GM12875 (cell line): Measurements from ENCODE around the gene TMEM125.

ENCODE experiments used
- H3K4me3 ChIP-seq: one replicate; pipeline ENCODE4 v1.5.1; 2011; ENCODE audit warnings: low read depth, low read length, control low read depth
- CTCF ChIP-seq: IDR thresholded peaks from 2 replicates; pipeline ENCODE4 v1.5.1; 2011; ENCODE audit warnings: low read depth, mild to moderate bottlenecking, control low read depth, inconsistent platforms, low read length, moderate library complexity, borderline replicate concordance; ENCODE audit not compliant: insufficient read depth

The TMEM125 gene

GRCh38 chr1:43246466-43247213, 23.1 kb upstream of the TMEM125 start:
- no peak overlapping the region for H3K4me3 ChIP-seq
- TF ChIP-seq CTCF, result no peak

GRCh38 chr1:43247256-43247921, 22.4 kb upstream of the TMEM125 start:
- H3K4me3 ChIP-seq, result no peak overlapping the region
- TF ChIP-seq CTCF, result no peak

GRCh38 chr1:43250351-43250761, 19.4 kb upstream of the TMEM125 start:
- H3K4me3 ChIP-seq, result no peak overlapping the region
- no peak for TF ChIP-seq CTCF

GRCh38 chr1:43251024-43251423, 18.8 kb upstream of the TMEM125 start:
- no peak overlapping the region for H3K4me3 ChIP-seq
- TF ChIP-seq CTCF, result no peak

GRCh38 chr1:43252225-43252624, 17.6 kb upstream of the TMEM125 start:
- H3K4me3 ChIP-seq, result no peak overlapping the region
- TF ChIP-seq CTCF, result no peak

- TF ChIP-seq CTCF, result no peak
- no peak overlapping the region for H3K4me3 ChIP-seq
Observed at GRCh38 chr1:43253173-43253572, 16.6 kb upstream of the TMEM125 start.

- no peak overlapping the region for H3K4me3 ChIP-seq
- no peak for TF ChIP-seq CTCF
Observed at GRCh38 chr1:43253876-43254275, 15.9 kb upstream of the TMEM125 start.
